HG03460 (cell line): ENCODE data around the gene MYT1.

Experiments
- ATAC-seq: cut with Tn5 transposase; IDR thresholded peaks from one replicate; pipeline ENCODE4 v1.9.1; 2021; ENCODE audit not compliant: unreplicated experiment

MYT1 gene

DNA sequence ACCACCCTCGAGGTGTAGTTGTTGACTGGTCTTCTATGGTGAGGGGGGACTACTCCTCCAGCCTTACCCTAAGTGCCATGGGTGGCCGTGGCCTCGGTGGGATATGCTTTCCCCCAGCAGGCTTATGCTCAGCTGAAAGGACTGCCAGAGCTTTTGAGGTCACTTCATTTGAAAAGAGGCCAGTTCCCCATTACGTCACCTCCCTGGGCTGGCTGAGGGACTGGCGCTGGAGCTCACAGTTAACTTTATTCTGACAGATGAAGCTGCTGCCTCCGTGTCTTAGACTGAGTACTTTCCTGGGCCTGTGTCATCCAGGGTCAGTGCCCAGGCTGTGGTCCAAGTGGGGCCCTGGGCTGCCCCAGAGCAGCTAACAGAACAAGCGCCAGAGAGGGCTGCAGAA, 48.5 kb downstream of the MYT1 start:
- no peak for ATAC-seq

- no peak for ATAC-seq
Measured at GRCh38 chr20:64214113-64214512, 49.9 kb downstream of the MYT1 start.

DNA sequence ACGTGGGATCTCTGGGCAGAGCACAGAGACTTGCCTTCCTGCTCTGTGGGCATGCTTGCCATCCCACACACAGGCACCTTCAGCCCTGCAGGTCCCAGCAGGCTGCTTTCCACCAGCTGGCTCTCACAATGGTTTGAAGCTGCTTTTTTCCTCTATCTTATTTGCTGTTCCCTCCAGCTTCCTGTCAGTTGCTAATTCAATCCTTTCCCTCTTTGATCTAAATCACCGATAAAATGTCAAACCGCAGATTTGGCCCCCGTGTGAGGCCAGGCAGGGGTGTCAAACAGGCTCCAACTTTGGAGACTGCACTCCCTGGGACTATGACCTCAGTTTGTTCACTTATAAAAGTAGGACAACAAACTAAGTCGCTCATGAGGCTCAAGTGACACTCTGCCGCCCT, 50.7 kb downstream of the MYT1 start:
- ATAC-seq: no peak

GRCh38 chr20:64216036-64216435, 51.8 kb downstream of the MYT1 start:
- ATAC-seq: no peak

GRCh38 chr20:64216910-64217309, 52.7 kb downstream of the MYT1 start:
- no peak for ATAC-seq

DNA sequence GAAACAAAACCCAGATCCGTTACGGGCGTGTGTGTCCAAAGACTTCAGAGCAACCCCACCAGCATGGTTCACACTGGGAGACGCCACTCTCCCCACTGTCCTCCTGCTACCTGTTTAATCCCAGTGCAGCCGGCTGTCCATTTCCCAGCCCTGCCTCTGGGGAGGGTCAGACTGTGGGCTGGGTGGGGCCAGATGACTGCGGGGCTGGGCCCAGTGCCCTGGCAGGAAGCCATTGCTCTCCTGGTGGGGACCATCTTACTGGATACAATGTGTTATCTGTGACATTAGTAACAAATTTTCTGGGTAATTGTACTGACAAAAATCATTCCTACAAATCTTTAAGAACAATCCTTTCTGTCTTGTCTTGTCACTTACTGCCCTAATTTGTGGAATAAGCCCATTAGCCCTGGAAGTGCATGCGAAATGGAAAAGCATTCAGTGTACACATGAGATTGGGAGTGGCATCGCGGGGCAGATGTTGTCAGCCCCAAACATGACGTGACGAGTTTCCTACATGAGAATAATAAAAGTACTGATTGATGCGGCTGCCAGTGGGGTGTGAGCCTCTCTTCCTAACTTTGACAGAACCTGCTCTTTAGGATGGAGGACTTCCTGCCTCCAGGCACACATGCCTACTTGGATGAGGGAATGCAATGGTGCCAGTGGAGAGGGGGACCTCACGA, 53.4 kb downstream of the MYT1 start:
- no peak for ATAC-seq

DNA sequence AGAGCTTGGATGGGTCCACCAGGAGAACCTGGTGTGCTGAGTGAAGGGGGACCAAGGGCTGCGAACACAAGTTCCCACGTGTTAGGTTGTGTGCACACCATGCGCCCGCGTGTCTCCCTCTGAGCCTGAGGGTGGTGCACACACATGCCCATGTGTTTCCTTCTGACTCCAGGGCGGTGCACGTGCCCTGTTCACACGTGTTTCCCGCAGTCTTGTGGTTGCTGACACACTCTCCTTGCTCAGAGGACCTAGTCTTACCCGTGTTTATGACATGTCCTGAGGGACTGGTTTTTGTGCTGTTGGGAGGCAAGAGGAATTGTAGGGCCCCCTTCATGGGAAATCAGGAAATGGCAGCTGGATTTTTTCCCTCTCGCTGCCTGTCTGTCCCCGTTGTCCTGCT, 55.0 kb downstream of the MYT1 start:
- no peak for ATAC-seq

DNA sequence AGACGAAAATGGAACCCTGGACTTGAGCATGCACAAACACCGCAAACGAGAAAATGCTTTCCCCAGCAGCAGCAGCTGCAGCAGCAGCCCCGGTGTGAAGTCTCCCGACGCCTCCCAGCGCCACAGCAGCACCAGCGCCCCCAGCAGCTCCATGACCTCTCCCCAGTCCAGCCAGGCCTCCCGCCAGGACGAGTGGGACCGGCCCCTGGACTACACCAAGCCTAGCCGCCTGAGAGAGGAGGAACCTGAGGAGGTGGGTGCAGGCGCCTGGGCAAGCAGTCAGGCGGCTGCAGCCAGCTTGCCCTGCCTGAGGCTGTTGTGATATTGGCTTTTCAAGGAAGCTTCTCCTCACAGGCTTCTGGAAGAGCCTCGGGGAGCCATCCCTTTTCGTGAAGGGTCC, 55.5 kb downstream of the MYT1 start:
- no peak for ATAC-seq

GRCh38 chr20:64220420-64220819, 56.2 kb downstream of the MYT1 start:
- no peak for ATAC-seq

DNA sequence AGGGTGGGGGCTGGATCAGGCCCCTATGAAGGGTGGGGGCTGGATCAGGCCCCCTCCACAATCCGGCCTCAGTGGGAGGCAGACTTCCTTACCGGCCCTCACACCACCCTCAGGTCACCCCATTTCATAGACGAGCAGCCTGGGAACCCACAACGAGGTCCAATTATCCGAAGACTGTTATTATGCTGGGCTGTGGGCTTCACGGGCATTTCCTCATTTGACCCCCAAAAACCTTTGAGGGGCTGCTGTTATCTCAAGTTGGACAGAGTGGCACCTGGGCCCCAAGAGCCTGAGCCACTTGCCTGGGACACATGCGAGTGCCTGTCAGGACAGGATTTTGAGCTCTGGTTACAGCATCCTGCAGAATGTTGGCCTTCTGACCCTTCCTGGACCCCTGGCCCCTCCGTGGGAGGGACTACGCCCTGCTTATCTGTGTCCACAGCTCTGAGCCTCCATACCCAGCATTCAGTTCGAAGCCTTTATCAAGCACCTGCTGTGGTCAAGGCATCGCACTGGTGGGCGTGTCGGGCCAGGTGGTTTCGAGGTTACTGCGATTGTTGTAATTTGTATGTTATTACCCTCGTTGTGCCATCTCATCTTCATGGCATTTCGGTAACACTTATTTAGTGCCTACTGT, 56.8 kb downstream of the MYT1 start:
- no peak for ATAC-seq

DNA sequence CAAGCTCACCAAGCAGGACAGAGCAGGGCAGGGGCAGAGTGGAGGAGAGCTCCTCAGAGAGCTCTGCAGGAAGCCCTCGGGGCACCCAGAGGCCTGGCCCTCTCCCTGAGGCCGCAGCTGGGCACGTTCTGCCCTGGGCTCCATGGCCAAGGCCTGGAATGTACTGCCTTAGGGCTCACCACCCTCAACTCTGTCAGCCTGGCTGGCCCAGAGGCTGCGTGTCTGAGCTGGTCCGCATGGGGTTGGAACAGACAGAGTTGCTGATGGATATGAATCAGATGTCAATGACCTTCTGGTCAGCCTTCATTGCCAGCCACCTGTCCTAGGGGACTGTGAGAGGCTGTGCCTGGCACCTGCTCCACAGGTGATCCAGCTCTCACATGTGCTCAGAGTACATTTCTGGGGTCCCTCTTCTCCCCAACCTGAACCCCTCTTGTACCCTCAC, 58.1 kb downstream of the MYT1 start:
- no peak for ATAC-seq

GRCh38 chr20:64222851-64223525, 58.7 kb downstream of the MYT1 start:
- no peak for ATAC-seq

DNA sequence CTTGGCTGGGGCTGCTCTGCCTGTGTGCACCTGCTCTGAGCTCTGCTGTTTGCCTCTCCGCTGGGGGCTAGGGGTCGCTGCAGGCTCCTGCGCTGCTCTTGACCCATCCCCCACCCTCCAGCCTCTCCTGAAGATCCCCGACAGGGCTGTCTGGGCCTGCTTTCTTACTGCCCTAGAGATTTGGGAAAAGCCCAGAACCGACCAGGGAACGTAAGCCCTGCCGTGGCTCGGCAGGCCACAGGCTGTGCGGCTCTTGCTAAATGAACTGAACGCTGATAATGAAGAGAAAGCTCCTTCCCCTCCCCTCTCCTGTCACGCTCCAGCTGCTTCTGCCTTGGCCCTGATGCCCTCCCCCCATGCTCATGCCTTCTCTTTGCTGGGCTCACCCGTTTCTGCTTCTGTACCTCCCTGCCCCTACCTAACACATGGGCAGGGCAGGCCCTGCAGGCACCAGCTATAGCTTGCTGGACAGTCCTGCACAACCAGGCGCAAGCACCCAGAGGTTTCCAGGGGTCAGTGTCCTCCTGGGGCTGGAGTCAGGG, 59.3 kb downstream of the MYT1 start:
- ATAC-seq: no peak

DNA sequence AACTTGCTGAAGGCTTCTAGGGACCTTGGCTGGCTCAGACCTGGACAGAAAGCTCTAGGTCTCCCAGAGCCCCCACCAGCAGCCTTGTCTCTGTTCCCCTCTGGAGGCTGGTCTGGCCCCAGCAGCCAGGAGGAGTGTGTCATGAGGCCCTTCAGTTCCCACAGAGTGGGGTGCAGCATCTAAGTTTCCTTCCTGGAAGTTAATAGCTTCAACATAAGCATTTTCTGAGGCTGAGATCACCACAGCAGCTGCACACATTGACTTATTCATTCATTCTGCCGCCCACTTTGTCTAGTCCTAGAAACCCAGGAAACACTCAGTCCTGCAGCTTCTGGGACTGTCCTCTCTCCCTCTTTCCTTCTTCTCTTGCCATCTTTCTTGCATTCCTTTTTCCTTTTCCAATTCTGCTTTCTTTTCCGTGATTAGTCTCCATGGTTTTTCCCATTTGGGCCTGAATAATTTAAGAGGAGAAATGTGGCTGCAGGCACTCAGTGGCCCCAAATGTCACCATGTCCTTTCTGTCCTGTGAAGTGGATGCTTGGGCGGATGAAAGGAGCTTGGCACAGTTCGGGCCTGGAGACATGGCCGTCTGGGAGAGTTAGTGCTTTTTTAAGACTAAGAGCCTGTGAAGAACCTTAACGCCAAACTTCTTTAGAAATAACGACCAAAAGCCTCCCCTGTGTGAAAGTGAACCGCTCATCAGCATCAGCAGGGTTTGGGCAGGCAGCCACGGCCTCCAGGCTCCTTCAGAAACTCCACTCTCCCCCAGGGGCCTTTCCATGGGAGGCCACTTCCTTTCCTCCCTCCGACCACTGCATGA, 60.3 kb downstream of the MYT1 start:
- ATAC-seq: no peak

- no peak for ATAC-seq
Measured at GRCh38 chr20:64225171-64225595, 60.9 kb downstream of the MYT1 start.

DNA sequence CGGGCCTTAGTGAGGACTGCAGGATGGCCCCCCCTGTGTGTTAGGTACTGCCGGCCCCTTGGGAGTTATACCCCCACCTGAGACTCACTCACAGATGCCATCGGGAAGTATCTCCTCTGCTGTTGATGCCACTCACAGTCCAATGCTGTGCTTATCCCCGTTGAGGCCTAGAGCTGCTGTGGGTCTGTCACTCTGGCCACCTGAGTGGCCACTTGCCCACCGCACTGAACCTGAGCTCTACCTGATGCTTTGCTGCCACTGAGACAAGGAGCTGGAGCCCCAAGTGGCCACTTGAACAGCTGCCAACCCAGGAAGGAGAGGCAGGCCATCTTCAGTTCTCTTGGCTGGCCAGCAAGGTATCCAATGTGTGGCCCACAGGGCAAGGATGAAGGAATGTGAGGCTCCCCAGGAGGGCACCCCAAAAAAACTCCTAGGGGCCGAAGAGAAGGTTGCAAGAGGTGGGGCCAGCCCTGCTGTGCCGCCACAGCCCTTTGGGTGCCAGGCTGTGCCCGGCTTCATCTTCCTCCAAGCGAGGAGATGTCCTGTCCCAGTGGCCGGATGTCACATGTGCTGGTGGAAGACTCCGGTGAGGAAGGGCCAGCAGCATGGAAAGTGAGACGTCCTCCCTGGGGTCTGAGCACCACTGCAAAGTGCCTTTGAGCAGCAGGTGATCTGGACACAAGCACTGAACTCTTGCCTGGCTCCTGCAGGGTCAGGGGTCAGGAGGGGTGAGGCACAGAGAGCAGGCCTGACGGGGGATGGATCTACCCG, 61.8 kb downstream of the MYT1 start:
- no peak for ATAC-seq

GRCh38 chr20:64226686-64227580, 62.7 kb downstream of the MYT1 start:
- no peak for ATAC-seq

DNA sequence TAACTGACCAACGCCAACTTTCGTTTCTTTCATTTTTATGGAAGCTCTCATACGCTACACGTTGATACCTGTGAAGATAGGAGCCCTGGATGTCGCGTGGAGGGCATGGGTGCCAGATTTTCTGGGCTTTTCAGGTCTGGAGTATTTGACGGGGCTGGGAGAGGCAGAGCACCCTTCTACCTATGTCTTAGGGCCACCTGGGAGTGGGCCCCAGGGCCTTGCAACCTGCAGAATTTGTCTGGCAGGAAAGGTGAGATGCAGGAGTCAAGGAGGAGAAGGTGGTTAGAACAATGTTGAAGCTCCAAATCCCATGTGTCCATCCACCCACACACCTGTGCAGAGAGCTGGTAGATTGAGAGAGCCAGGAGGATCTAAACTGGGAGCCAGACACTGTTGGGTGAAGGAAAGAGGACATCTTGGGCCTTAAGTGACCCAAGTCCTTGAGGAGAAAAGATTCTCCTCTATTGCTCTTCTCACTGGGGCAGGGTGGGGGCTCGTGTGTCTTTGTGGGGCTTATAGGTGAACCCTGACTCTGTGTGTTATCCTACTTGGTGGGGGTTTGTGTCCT, 63.9 kb downstream of the MYT1 start:
- no peak for ATAC-seq
